Pancreas (tissue), 10 donors: Measurements from ENCODE around the gene NPAS2. TPM values are rescaled to one million over a fixed set of nuclear protein-coding genes. Genes with fewer than 3 reads are reported as not detected.

Experiments used
- ATAC-seq, 4 donors: fragments of 200-7000 bp; cut with Tn5 transposase; one replicate each; pipeline versions ENCODE4 v1.8.0 to v1.9.1; 2020; ENCODE audit warnings: mild to moderate bottlenecking in 4 of 4, moderate library complexity in 4 of 4
- DNase-seq, 6 donors: peaks; one replicate each; pipeline ENCODE4 v3.0.0-alpha.2; 2020
- FAIRE-seq: peaks from 2 replicates; lab custom pipeline; 2012; peaks lifted over from hg19 to GRCh38; lab: Jason Lieb, UNC
- H3K27ac ChIP-seq, 4 donors: fragments of 200-600 bp; sonication (generic); 1 replicate in 3 of 4; 2 replicates in 1 of 4; pipeline versions ENCODE4 v1.5.0 to v1.8.0; 2020
- H3K27me3 ChIP-seq, 4 donors: fragments of 200-600 bp; one replicate each; pipeline ENCODE4 v1.8.0; 2021
- H3K36me3 ChIP-seq, 3 donors: fragments of 200-600 bp; sonication (generic) in 1 of 3; one replicate each; pipeline versions ENCODE4 v1.5.0 to v1.8.0; 2020 to 2021
- H3K4me1 ChIP-seq, 3 donors: fragments of 200-600 bp; one replicate each; pipeline ENCODE4 v1.8.0; 2021
- H3K4me3 ChIP-seq, 4 donors: fragments of 200-600 bp; sonication (generic) in 2 of 4; one replicate each; pipeline versions ENCODE4 v1.5.0 to v1.8.0; 2020 to 2021
- H3K9me3 ChIP-seq, 4 donors: fragments of 200-600 bp; one replicate each; pipeline ENCODE4 v1.8.0; 2021
- CTCF ChIP-seq, 4 donors: fragments of 200-600 bp; sonication (generic) in 3 of 4; IDR thresholded peaks; one replicate each; pipeline versions ENCODE4 v1.5.0 to v1.8.0; 2021; ENCODE audit warnings: antibody characterized with exemption in 4 of 4
- whole genome bisulfite sequencing, 2 donors: extraction: QIAGEN DNeasy Blood & Tissue Kit; methylation state at CpG; one replicate each; pipeline ENCODE4 v1.1.7; 2013; 5-methylcytosine and 5-hydroxymethylcytosine counted together
- intact Hi-C, 3 donors: fragments of 100-400 bp; cut with DNase I; formaldehyde crosslinking; loops; one replicate each; pipeline versions ENCODE4 v1.11.1 to v1.14.2; 2022
- polyA plus RNA-seq, 2 donors: library from polyadenylated mRNA; stranded (reverse); fragments of 200-250 nt; gene quantifications; one replicate each; pipeline ENCODE4 v1.2.3, GENCODE V29; 2013
- total RNA-seq, 6 donors: library from RNA; stranded (reverse); fragmentation: NEBNext Ultra II Directional in 4 of 6; extraction: Animal tissue kit (Norgen Biotek cat#: 25700) in 4 of 6; gene quantifications; one replicate each; pipeline versions ENCODE4 v1.2.1 to v1.2.4, GENCODE V29; 2021 to 2023
- donor health status: healthy with polysubstance abuse.
- donor health status: DM: no; HTN: no; CAD: no; lungs with moderate emphysema.
- donor health status: DM: no; HTN: no; CAD: no.
- donor health status: control.
- donor health status: control.
- donor health status: Bipolar disorder and iron deficiency.
- donor health status: DM: yes; HTN: yes; CAD: no.
- donor health status: DM: no; HTN: no; CAD: no.
- donor health status: DM: no; HTN: no; CAD: no.
- donor health status: DM: yes; HTN: yes; CAD: no.

Gene NPAS2
- total and polyA plus RNA-seq, 8 donors: 20.6 to 46.3 (median 32.7) TPM

GRCh38 chr2:100807707-100808106 is 12.2 kb upstream of the NPAS2 start:
- H3K9me3 ChIP-seq: no peaks in the 10 kb centered on the region
- H3K27ac ChIP-seq: no peak overlapping the region
- no peak for DNase-seq
- FAIRE-seq: no peak
- H3K4me1 ChIP-seq: no peaks in the 10 kb centered on the region
- H3K27me3 ChIP-seq: no peaks in the 10 kb centered on the region
- no peaks in the 10 kb centered on the region for H3K36me3 ChIP-seq
- intact Hi-C loops: no loop called here
- no peak overlapping the region for H3K4me3 ChIP-seq
- TF ChIP-seq CTCF (IDR thresholded peaks at IDR 0.05): no peak
- WGBS, 2 donors: 71 to 87% methylated on average over 4 of the region's 4 CpGs
- no peak for ATAC-seq

DNA sequence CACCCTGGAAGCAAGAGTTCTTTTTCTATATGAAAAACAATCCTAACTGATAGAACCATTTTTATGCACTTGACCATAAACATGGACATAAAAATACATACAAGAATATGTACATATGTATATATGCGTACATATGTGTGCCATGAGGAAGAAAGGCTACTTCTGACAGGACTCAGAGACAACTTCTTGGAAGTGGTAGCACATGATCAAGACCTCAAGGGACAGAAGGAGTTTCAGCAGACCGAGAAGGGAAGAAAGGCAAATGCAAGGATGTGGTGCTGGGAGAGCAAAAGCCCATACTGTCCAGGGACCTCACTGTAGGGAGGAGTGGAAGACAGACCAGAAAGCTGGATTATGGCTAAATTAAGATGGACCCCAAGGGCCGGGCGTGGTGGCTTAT is 11.4 kb upstream of the NPAS2 start:
- no peak overlapping the region for H3K4me3 ChIP-seq
- FAIRE-seq (no peak), DNase-seq (no peak), ATAC-seq (no peak)
- TF ChIP-seq CTCF (IDR thresholded peaks at IDR 0.05): no peak
- no peak overlapping the region for H3K27ac ChIP-seq
- 92 to 94% methylated on average over 4 of the region's 4 CpGs for WGBS, 2 donors
- intact Hi-C loops: no loop called here
- peaks cover 0 to 5% (median 0%) of the 10 kb centered on the region in 3 donors for H3K4me1 ChIP-seq
- no peaks in the 10 kb centered on the region for H3K36me3 ChIP-seq
- no peaks in the 10 kb centered on the region for H3K9me3 ChIP-seq
- no peaks in the 10 kb centered on the region for H3K27me3 ChIP-seq

GRCh38 chr2:100809506-100809905 is 10.4 kb upstream of the NPAS2 start:
- intact Hi-C loops: no loop called here
- no peak for FAIRE-seq
- no peak for ATAC-seq
- 91 to 96% methylated on average over 3 of the region's 3 CpGs for WGBS, 2 donors
- DNase-seq: no peak
- no peaks in the 10 kb centered on the region for H3K36me3 ChIP-seq
- no peaks in the 10 kb centered on the region for H3K27me3 ChIP-seq
- H3K27ac ChIP-seq: no peak overlapping the region
- H3K4me3 ChIP-seq: no peak overlapping the region
- no peak for TF ChIP-seq CTCF (IDR thresholded peaks at IDR 0.05)
- H3K9me3 ChIP-seq: no peaks in the 10 kb centered on the region
- peaks cover 0 to 14% (median 2%) of the 10 kb centered on the region in 3 donors for H3K4me1 ChIP-seq

GRCh38 chr2:100810603-100811145 is 9.3 kb upstream of the NPAS2 start:
- no peak for TF ChIP-seq CTCF (IDR thresholded peaks at IDR 0.05)
- intact Hi-C loops: no loop called here
- Histone ChIP-seq H3K27me3 (no peaks in the 10 kb centered on the region), H3K27ac (no peak overlapping the region), H3K4me1 (peaks cover 0 to 19% (median 11%) of the 10 kb centered on the region in 3 donors), H3K4me3 (no peak overlapping the region), H3K9me3 (no peaks in the 10 kb centered on the region), H3K36me3 (no peaks in the 10 kb centered on the region)
- no peak for DNase-seq
- no peak for FAIRE-seq
- WGBS, 2 donors: 85 to 89% methylated on average over 5 of the region's 5 CpGs
- no peak for ATAC-seq

DNA sequence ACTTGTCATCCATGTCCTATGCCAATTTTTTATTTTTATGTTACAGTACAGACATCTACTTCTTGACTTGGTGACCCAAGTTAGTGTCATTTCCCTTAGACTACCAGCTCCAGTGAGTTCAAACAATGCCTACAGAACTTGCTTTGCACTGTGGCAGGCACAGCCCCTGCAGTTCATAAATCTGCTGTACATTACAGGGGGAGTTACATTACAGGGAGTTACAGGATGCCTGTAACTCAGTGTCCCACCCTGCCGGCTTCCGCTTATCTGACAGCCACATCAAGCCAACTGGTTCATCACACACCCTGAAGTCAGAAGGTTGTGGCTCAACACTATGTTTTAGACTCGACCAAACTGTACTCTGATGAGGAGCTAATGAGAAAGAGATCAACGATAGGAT is 7.8 kb upstream of the NPAS2 start:
- intact Hi-C loops: no loop called here
- no peak overlapping the region for H3K4me3 ChIP-seq
- no peaks in the 10 kb centered on the region for H3K27me3 ChIP-seq
- H3K27ac ChIP-seq: no peak overlapping the region
- no peak for DNase-seq
- no peak for FAIRE-seq
- TF ChIP-seq CTCF (IDR thresholded peaks at IDR 0.05): no peak
- 89 to 97% methylated on average over 4 of the region's 4 CpGs for WGBS, 2 donors
- no peak for ATAC-seq
- no peaks in the 10 kb centered on the region for H3K36me3 ChIP-seq
- no peaks in the 10 kb centered on the region for H3K9me3 ChIP-seq
- peaks cover 0 to 19% (median 11%) of the 10 kb centered on the region in 3 donors for H3K4me1 ChIP-seq
